Right cardiac atrium (tissue), 5 donors: ENCODE measurements around the gene COPE. TPM values are rescaled to one million over a fixed set of nuclear protein-coding genes. Genes with fewer than 3 reads are reported as not detected.
"Not testable (repeated sequence)": the region's sequence is repeated elsewhere in the genome, so short reads cannot be mapped to it uniquely, and the experiment has no call there.

Experiments
- ATAC-seq, 2 donors: fragments of 200-7000 bp; cut with Tn5 transposase; one replicate each; pipeline versions ENCODE4 v1.8.0 to v1.9.1; 2020; ENCODE audit warnings: moderate library complexity in 2 of 2, mild to moderate bottlenecking in 1 of 2
- DNase-seq, 3 donors: peaks; one replicate each; pipeline ENCODE4 v3.0.0-alpha.2; 2020
- H3K27ac ChIP-seq: one replicate; pipeline ENCODE4 v1.5.1; 2013; ENCODE audit warnings: mild to moderate bottlenecking, low read length, control low read depth, moderate library complexity
- H3K27me3 ChIP-seq: one replicate; pipeline ENCODE4 v1.6.1; 2013; ENCODE audit not compliant: control insufficient read depth, insufficient read depth
- H3K4me1 ChIP-seq: one replicate; pipeline ENCODE4 v1.6.1; 2013; ENCODE audit warnings: low read length; ENCODE audit not compliant: control insufficient read depth, insufficient read depth
- H3K4me3 ChIP-seq: one replicate; pipeline ENCODE4 v1.5.1; 2013; ENCODE audit warnings: low read length, control low read depth
- H3K9me3 ChIP-seq: one replicate; pipeline ENCODE4 v1.6.1; 2013; ENCODE audit warnings: low read length; ENCODE audit not compliant: control insufficient read depth
- WGBS: extraction: QIAGEN DNeasy Blood & Tissue Kit; methylation state at CpG from one replicate; pipeline ENCODE4 v1.1.7; 2013; 5-methylcytosine and 5-hydroxymethylcytosine counted together
- intact Hi-C, 4 donors: fragments of 100-400 bp; cut with DNase I; formaldehyde crosslinking; loops; one replicate each; pipeline versions ENCODE4 v1.11.0 to v1.14.0; 2022 to 2023
- polyA plus RNA-seq: library from polyadenylated mRNA; stranded (reverse); fragments of 200-250 nt; gene quantifications from one replicate; pipeline ENCODE4 v1.2.3, GENCODE V29; 2013
- total RNA-seq, 4 donors: library from RNA; stranded (reverse); fragmentation: NEBNext Ultra II Directional; extraction: Animal tissue kit (Norgen Biotek cat#: 25700); gene quantifications; one replicate each; pipeline ENCODE4 v1.2.1, GENCODE V29; 2021
- donor health status: healthy with polysubstance abuse.
- donor health status: DM: no; HTN: yes; CAD: no.
- donor health status: DM: no; HTN: no; CAD: no.
- donor health status: DM: no; HTN: yes; CAD: no; lungs with severe emphysema.
- donor health status: DM: yes; HTN: yes; CAD: no.

Gene COPE
- total and polyA plus RNA-seq, 5 donors, result 108 to 180 (median 148) TPM

GRCh38 chr19:18922228-18922985 is 3.2 kb upstream of the COPE start:
- intact Hi-C loops, result no loop called here
- WGBS, result 85% methylated on average over 29 of the region's 29 CpGs
- no peaks in the 10 kb centered on the region for H3K9me3 ChIP-seq
- H3K4me3 ChIP-seq, result no peak overlapping the region
- ATAC-seq, result no peak
- H3K27me3 ChIP-seq, result no peaks in the 10 kb centered on the region
- DNase-seq, result peak in 1 of 3 donors; percentile 13
- no peak overlapping the region for H3K27ac ChIP-seq
- H3K4me1 ChIP-seq, result peaks cover 4% of the 10 kb centered on the region

GRCh38 chr19:18921593-18921992 is 2.4 kb upstream of the COPE start:
- no peak for ATAC-seq
- no peak overlapping the region for H3K4me3 ChIP-seq
- peak in 1 of 3 donors; percentile 15 for DNase-seq

GRCh38 chr19:18920400-18920799 is 1.2 kb upstream of the COPE start:
- ATAC-seq (no peak), DNase-seq (no peak)
- H3K4me3 ChIP-seq, result peak overlapping the region; percentile 90
- intact Hi-C loops, result no loop called here
- 53% methylated on average over 9 of the region's 9 CpGs for WGBS
- no peak overlapping the region for H3K27ac ChIP-seq
- H3K27me3 ChIP-seq, result no peaks in the 10 kb centered on the region
- peaks cover 4% of the 10 kb centered on the region for H3K4me1 ChIP-seq
- no peaks in the 10 kb centered on the region for H3K9me3 ChIP-seq

More at GRCh38 chr19:18921593-18921992, 2.4 kb upstream of the COPE start:
- Histone ChIP-seq H3K4me1 (peaks cover 4% of the 10 kb centered on the region), H3K27ac (no peak overlapping the region), H3K9me3 (no peaks in the 10 kb centered on the region), H3K27me3 (no peaks in the 10 kb centered on the region)
- WGBS, result 94% methylated on average over 17 of the region's 17 CpGs
- intact Hi-C loops, result no loop called here

- DNase-seq (no peak), ATAC-seq (no peak)
- Histone ChIP-seq H3K4me1 (peaks cover 4% of the 10 kb centered on the region), H3K4me3 (peak overlapping the region; percentile 90), H3K9me3 (no peaks in the 10 kb centered on the region), H3K27ac (no peak overlapping the region), H3K27me3 (no peaks in the 10 kb centered on the region)
- WGBS, result under 1% methylated on average over 15 of the region's 15 CpGs
- intact Hi-C loops, result no loop called here
Measured at GRCh38 chr19:18919900-18920214, 670 bp upstream of the COPE start.

DNA sequence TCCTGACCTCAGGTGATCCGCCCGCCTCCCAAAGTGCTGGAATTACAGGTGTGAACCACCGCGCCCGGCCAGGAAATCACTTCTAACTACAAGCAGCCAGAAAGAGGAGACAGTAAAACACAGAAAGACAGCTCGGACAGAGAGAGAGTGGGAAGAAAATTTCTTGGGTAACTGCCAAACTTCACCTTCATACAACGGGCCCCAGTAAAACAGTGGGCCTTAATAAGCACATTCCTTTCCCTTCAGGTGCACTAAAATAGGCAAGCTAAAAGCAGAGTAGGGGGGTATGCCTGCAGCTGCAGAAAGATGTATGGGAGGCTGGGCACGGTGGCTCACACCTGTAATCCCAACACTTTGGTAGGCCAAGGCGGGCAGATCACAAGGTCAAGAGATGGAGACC is 1.6 kb downstream of the COPE start:
- H3K4me3 ChIP-seq, ATAC-seq, H3K4me1 ChIP-seq, intact Hi-C loops, DNase-seq, H3K27me3 ChIP-seq, H3K27ac ChIP-seq, H3K9me3 ChIP-seq: not testable (repeated sequence)
- 84% methylated on average over 9 of the region's 9 CpGs for WGBS

DNA sequence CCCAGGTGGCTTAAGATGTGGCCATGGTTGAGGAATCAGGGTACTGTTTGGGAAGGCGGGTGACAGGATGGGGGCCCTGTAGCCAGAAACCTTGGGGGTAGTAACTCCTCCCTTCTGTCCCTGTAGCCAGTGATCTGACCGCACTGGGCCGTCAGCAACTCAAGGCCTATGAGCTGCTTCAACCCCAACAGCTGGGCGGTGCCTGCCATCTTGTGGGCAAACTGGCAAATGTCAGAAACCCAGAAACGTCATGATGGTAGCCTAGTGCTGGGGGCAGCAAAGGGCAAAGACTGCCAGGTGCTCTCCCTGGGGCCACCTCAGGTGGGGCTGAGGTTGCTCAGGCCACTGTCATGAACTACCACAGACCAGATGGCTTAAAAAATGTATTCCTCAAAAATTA is 3.5 kb downstream of the COPE start:
- no peaks in the 10 kb centered on the region for H3K9me3 ChIP-seq
- 51% methylated on average over 5 of the region's 5 CpGs for WGBS
- no peak overlapping the region for H3K4me3 ChIP-seq
- DNase-seq, result peak in 2 of 3 donors; percentile 34 to 75
- peaks cover 4% of the 10 kb centered on the region for H3K4me1 ChIP-seq
- no peaks in the 10 kb centered on the region for H3K27me3 ChIP-seq
- no peak overlapping the region for H3K27ac ChIP-seq
- no peak for ATAC-seq
- intact Hi-C loops, result no loop called here

DNA sequence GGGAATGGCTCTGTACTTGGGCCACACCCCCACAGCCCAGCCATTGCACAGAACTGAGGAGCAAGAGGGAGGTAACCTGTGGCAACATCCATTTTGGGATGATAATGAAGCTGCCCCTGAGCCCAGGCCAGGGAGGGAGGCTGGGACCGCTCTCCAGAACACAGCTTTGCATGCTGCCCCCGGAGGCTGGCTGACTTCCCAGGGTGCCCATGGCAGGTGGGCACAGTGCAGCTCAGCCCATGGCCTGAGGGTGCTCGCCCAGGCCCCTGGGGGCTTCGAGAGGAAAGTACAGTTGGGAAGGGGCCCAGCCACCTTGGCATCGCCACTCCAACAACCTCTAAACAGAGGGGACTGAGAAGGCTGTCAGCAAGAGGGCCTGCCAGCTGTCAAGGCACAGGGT is 5.7 kb downstream of the COPE start:
- ATAC-seq (no peak), DNase-seq (peak in 1 of 3 donors; percentile 21)
- Histone ChIP-seq H3K4me1 (no peaks in the 10 kb centered on the region), H3K27me3 (no peaks in the 10 kb centered on the region), H3K4me3 (no peak overlapping the region), H3K9me3 (no peaks in the 10 kb centered on the region), H3K27ac (no peak overlapping the region)
- intact Hi-C loops, result no loop called here
- 88% methylated on average over 5 of the region's 5 CpGs for WGBS

DNA sequence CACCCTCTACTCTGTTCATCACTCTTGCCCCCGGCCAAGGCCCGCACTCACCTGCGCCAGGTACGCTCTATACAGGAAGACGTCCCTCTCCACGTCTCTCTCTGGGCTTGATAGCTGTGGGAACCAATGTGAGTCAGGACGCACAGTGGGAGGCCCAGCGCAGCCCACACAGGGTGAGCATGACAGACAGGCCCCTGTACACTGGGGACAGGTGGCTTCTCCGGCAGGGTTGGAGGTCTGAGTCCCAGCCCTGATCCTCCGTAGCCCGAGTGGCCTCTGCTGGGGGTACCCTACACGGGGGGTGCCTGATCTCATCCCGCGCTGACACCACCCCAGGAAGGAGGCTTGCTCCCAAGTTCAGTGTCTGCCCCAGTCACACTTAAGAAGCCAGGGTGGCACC is 6.3 kb downstream of the COPE start:
- intact Hi-C loops, result no loop called here
- peak in 1 of 3 donors; percentile 36 for DNase-seq
- ATAC-seq, result no peak

GRCh38 chr19:18910801-18911436 is 8.3 kb downstream of the COPE start:
- Histone ChIP-seq H3K9me3 (no peaks in the 10 kb centered on the region), H3K27me3 (no peaks in the 10 kb centered on the region), H3K27ac (no peak overlapping the region), H3K4me3 (no peak overlapping the region), H3K4me1 (no peaks in the 10 kb centered on the region)
- WGBS, result 93% methylated on average over 19 of the region's 19 CpGs
- ATAC-seq, result no peak
- no peak for DNase-seq
- intact Hi-C loops, result no loop called here

More for the DNA sequence above, 6.3 kb downstream of the COPE start:
- Histone ChIP-seq H3K9me3 (no peaks in the 10 kb centered on the region), H3K4me3 (no peak overlapping the region), H3K27me3 (no peaks in the 10 kb centered on the region), H3K4me1 (no peaks in the 10 kb centered on the region), H3K27ac (no peak overlapping the region)
- WGBS, result 96% methylated on average over 14 of the region's 14 CpGs

- Histone ChIP-seq H3K27ac (no peak overlapping the region), H3K27me3 (no peaks in the 10 kb centered on the region), H3K4me1 (no peaks in the 10 kb centered on the region), H3K9me3 (no peaks in the 10 kb centered on the region), H3K4me3 (no peak overlapping the region)
- DNase-seq (no peak), ATAC-seq (no peak)
- intact Hi-C loops, result no loop called here
- 92% methylated on average over 10 of the region's 10 CpGs for WGBS
Measured at GRCh38 chr19:18910010-18910409, 9.2 kb downstream of the COPE start.

DNA sequence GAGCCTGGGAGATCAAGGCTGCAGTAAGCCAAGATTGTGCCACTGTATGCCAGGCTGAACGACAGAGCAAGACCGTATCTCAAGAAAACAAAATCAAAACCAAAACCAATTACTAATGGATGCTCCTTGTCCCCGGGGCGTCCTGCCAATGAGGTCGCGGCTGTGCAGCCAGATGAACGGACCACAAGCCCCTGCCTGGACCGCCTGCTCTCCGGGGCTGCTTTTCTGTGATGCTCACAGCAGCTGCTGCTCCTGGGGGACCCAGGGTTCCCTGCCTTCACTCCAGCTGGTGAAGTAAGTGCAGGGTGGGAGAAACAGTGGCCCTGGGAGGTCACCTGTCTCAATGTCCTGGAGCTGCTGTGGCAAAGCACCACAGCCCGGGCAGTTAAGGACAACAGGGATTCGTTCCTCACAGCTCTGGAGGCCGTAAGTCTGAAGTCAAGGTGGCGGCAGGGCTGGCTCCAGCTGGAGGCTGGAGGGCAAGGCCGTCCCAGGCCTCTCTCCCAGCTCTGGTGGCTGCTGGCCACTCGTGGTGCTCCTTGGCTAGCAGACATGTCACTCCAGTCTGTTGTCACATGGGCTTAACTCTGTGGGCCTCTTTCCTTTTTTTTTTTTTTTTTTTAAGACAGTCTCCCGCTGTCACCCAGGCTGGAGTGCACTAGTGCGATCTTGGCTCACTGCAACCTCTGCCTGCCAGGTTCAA is 10.1 kb downstream of the COPE start:
- Histone ChIP-seq H3K4me3 (no peak overlapping the region), H3K27ac (no peak overlapping the region), H3K4me1 (no peaks in the 10 kb centered on the region), H3K9me3 (no peaks in the 10 kb centered on the region), H3K27me3 (no peaks in the 10 kb centered on the region)
- ATAC-seq (no peak), DNase-seq (no peak)
- 91% methylated on average over 17 of the region's 17 CpGs for WGBS
- intact Hi-C loops, result no loop called here
